Keratinocyte (primary cell): Measurements from ENCODE around the gene FOXRED2. TPM values are rescaled to one million over a fixed set of nuclear protein-coding genes. Genes with fewer than 3 reads are reported as not detected.
"Not testable (repeated sequence)": the region's sequence is repeated elsewhere in the genome, so short reads cannot be mapped to it uniquely, and the experiment has no call there.

ENCODE experiments used
- DNase-seq: peaks from one replicate; pipeline ENCODE4 v3.0.0-alpha.2; 2011; ENCODE audit warnings: low read depth, missing footprints, low spot score
- FAIRE-seq: peaks from 2 replicates; lab custom pipeline; 2011; peaks lifted over from hg19 to GRCh38; lab: Jason Lieb, UNC
- H2AFZ ChIP-seq: 2 replicates; pipeline ENCODE4 v1.6.0; 2012; ENCODE audit warnings: low read length, control low read depth, inconsistent platforms; ENCODE audit not compliant: control insufficient read depth
- H3K27ac ChIP-seq: 2 replicates; pipeline ENCODE4 v1.5.1; 2011; ENCODE audit warnings: low read length; ENCODE audit not compliant: control insufficient read depth, insufficient read depth
- H3K27me3 ChIP-seq: 3 replicates; pipeline ENCODE4 v1.6.0; 2011; ENCODE audit warnings: low read length; ENCODE audit not compliant: control insufficient read depth, insufficient read depth; ENCODE audit errors: extremely low read depth
- H3K36me3 ChIP-seq, 2 experiments: 2 replicates in 1 of 2; 3 replicates in 1 of 2; pipeline ENCODE4 v1.5.1; 2011; ENCODE audit warnings: low read length in 2 of 2, mild to moderate bottlenecking in 1 of 2; ENCODE audit not compliant: control insufficient read depth in 2 of 2, insufficient read depth in 2 of 2; ENCODE audit errors: extremely low read depth in 1 of 2
- H3K4me1 ChIP-seq: 3 replicates; pipeline ENCODE4 v1.5.1; 2011; ENCODE audit warnings: low read length; ENCODE audit not compliant: control insufficient read depth, insufficient read depth; ENCODE audit errors: extremely low read depth
- H3K4me2 ChIP-seq: 3 replicates; pipeline ENCODE4 v1.6.0; 2011; ENCODE audit warnings: low read depth, low read length; ENCODE audit not compliant: control insufficient read depth, insufficient read depth; ENCODE audit errors: extremely low read depth
- H3K4me3 ChIP-seq, 3 experiments: fragments of 200-600 bp in 1 of 3; sonication (generic) in 1 of 3; 2 replicates in 2 of 3; 3 replicates in 1 of 3; pipeline ENCODE4 v1.5.1; 2011 to 2016; ENCODE audit warnings: low read length in 3 of 3, mild to moderate bottlenecking in 3 of 3, control low read depth in 2 of 3, inconsistent platforms in 1 of 3, low read depth in 1 of 3, mixed read lengths in 1 of 3, mixed run types in 1 of 3, moderate library complexity in 1 of 3; ENCODE audit not compliant: control insufficient read depth in 2 of 3, insufficient read depth in 2 of 3; ENCODE audit errors: extremely low read depth in 1 of 3
- H3K79me2 ChIP-seq: 2 replicates; pipeline ENCODE4 v1.6.0; 2012; ENCODE audit warnings: low read length; ENCODE audit not compliant: control insufficient read depth, insufficient read depth
- H3K9ac ChIP-seq: 3 replicates; pipeline ENCODE4 v1.6.0; 2011; ENCODE audit warnings: low read length; ENCODE audit not compliant: control insufficient read depth, insufficient read depth; ENCODE audit errors: extremely low read depth
- H3K9me1 ChIP-seq: 3 replicates; pipeline ENCODE4 v1.6.0; 2011; ENCODE audit warnings: low read length; ENCODE audit not compliant: control insufficient read depth, insufficient read depth; ENCODE audit errors: extremely low read depth
- H3K9me3 ChIP-seq: 2 replicates; pipeline ENCODE4 v1.5.1; 2012; ENCODE audit warnings: low read depth, low read length; ENCODE audit not compliant: control insufficient read depth
- H4K20me1 ChIP-seq: 3 replicates; pipeline ENCODE4 v1.6.0; 2011; ENCODE audit warnings: low read length; ENCODE audit not compliant: control insufficient read depth, insufficient read depth; ENCODE audit errors: extremely low read depth
- CTCF ChIP-seq, 3 experiments: IDR thresholded peaks in 1 of 3; conservative IDR thresholded peaks in 1 of 3; optimal IDR thresholded peaks in 1 of 3; 2 replicates in 2 of 3; 3 replicates in 1 of 3; pipeline versions ENCODE3 to v1.5.1; 2011; ENCODE audit warnings: low read length in 3 of 3, mild to moderate bottlenecking in 3 of 3, moderate library complexity in 2 of 3, control low read depth in 1 of 3, inconsistent platforms in 1 of 3; ENCODE audit not compliant: insufficient read depth in 2 of 3; ENCODE audit errors: extremely low read depth in 1 of 3
- EZH2 ChIP-seq: IDR thresholded peaks from one replicate; pipeline ENCODE4 v1.6.1; 2012; ENCODE audit warnings: inconsistent platforms, mild to moderate bottlenecking, low read length, moderate library complexity
- dilution Hi-C: fragments of 300-500 bp; cut with MboI; formaldehyde crosslinking; loops from one replicate; pipeline ENCODE4 v1.7.0; 2020; ENCODE audit warnings: low sequenced_read_pairs; ENCODE audit not compliant: extremely low pct_ligation_motif_present
- polyA plus RNA-seq, 5 experiments: library from polyadenylated mRNA; depleted of rRNA in 3 of 5; stranded (reverse) in 3 of 5; stranded (forward) in 1 of 5; unstranded in 1 of 5; fragments of >200 nt; gene quantifications; 1 replicate in 1 of 5; 2 replicates in 3 of 5; 3 replicates in 1 of 5; pipeline versions ENCODE4 v1.2.1 to v1.2.3, GENCODE V29; 2011 to 2012; ENCODE audit warnings: missing spikeins in 2 of 5, low read depth in 1 of 5, low replicate concordance in 1 of 5

FOXRED2 gene
- polyA plus RNA-seq, 1 donor (not counting 4 experiments of a cell fraction or from before 2014, with no cell fraction given), result 0.71 TPM

DNA sequence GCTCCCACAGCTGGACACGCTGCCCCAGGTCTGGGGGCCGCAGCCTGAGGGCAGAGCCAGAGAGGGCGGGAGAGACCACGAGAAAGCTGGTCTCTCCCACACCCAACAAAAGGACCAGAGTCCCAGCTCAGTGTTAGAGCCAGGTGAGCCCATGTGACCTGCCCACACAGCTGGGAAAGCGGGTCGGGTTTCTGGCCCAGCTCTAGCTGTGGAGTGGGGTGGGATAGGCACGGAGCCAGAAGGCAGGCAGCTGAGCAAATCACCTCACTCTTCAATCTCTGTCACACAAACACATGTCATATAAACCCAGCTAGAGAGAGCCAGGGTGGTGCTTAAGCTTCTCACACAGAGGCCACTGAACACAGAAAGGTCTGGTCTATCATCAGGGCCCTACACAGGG is 29.9 kb upstream of the FOXRED2 start:
- no peaks in the 10 kb centered on the region for H3K9me1 ChIP-seq
- no peaks in the 10 kb centered on the region for H3K36me3 ChIP-seq
- DNase-seq (no peak), FAIRE-seq (no peak)
- no peaks in the 10 kb centered on the region for H4K20me1 ChIP-seq
- H3K4me1 ChIP-seq, result peaks cover 8% of the 10 kb centered on the region
- no peak overlapping the region for H3K4me2 ChIP-seq
- H3K27me3 ChIP-seq, result no peaks in the 10 kb centered on the region
- H3K9ac ChIP-seq, result no peak overlapping the region
- TF ChIP-seq CTCF (optimal IDR thresholded peaks at IDR 0.05 in 1 of 3, IDR thresholded peaks at IDR 0.05 in 1 of 3, conservative IDR thresholded peaks at IDR 0.05 in 1 of 3; ENCODE audit: extremely low read depth in 1 of 3, insufficient read depth in 2 of 3, low read length in 3 of 3), result no peak
- no peak for TF ChIP-seq EZH2
- no peak overlapping the region for H3K27ac ChIP-seq
- no peak overlapping the region for H3K4me3 ChIP-seq
- H3K9me3 ChIP-seq, result no peaks in the 10 kb centered on the region
- no peaks in the 10 kb centered on the region for H3K79me2 ChIP-seq
- dilution Hi-C loops, result no loop called here
- H2AFZ ChIP-seq, result no peak overlapping the region

GRCh38 chr22:36533320-36533719 is 26.5 kb upstream of the FOXRED2 start:
- dilution Hi-C loops, FAIRE-seq: not testable (repeated sequence)

DNA sequence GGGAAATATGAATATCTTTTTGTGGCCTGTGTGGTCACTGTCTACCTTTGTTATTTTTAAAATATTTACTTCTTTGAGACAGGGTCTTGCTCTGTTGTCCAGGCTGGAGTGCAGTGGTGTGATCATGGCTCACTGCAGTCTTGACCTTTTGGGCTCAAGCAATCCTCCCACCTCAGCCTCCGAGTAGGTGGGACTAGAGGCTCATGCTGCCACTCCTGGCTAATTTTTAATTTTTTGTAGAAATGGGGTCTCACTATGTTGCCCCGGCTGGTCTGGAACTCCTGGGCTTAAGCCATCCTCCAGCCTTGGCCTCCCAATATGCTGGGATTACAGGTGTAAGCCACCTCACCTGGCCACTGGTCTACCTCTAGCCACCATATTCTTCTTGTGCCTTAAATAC is 25.6 kb upstream of the FOXRED2 start:
- DNase-seq, result no peak
- H3K36me3 ChIP-seq, result peaks cover 0 to 3% of the 10 kb centered on the region in 2 experiments
- H3K4me2 ChIP-seq, result no peak overlapping the region
- no peaks in the 10 kb centered on the region for H3K9me3 ChIP-seq
- H3K27me3 ChIP-seq, result no peaks in the 10 kb centered on the region
- no peak overlapping the region for H3K9ac ChIP-seq
- peaks cover 15% of the 10 kb centered on the region for H3K79me2 ChIP-seq
- no peak for FAIRE-seq
- dilution Hi-C loops, result no loop called here
- no peak overlapping the region for H2AFZ ChIP-seq
- H3K9me1 ChIP-seq, result no peaks in the 10 kb centered on the region
- TF ChIP-seq EZH2, result no peak
- peaks cover 14% of the 10 kb centered on the region for H3K4me1 ChIP-seq
- H3K4me3 ChIP-seq, result no peak overlapping the region
- no peaks in the 10 kb centered on the region for H4K20me1 ChIP-seq
- no peak overlapping the region for H3K27ac ChIP-seq

More at GRCh38 chr22:36533320-36533719, 26.5 kb upstream of the FOXRED2 start:
- DNase-seq, H3K4me2 ChIP-seq, H3K79me2 ChIP-seq, H3K9ac ChIP-seq, H3K4me1 ChIP-seq, H3K27ac ChIP-seq, H3K9me1 ChIP-seq, H3K36me3 ChIP-seq, H2AFZ ChIP-seq, H4K20me1 ChIP-seq, H3K9me3 ChIP-seq, H3K4me3 ChIP-seq, H3K27me3 ChIP-seq: not testable (repeated sequence)
